NCI-H128 (cell line): Measurements from ENCODE around the gene ACE.
A peak's percentile ranks its signal among the peaks of the same experiment; 100 is the strongest.

Experiments used
- DNase-seq: peaks from one replicate; lab custom pipeline; 2025; ENCODE audit not compliant: unreplicated experiment; lab: John Stamatoyannopoulos, UW

ACE gene

DNA sequence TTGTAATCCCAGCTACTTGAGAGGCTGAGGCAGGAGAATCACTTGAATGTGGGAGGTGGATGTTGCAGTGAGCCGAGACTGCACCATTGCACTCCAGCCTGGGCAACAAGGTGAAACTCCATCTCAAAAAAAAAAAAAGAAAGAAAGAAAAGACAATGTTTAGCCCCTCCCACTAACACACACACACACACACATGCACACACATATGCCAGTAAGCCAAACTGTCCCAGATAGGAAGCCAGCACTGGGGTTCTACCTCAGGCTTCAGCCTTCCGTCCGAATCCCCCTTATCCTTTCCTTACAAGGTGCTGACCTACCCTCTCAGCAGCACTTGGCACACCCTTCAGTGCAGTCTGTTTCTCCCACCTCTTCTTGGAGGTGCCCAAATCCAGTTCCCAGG is 37.6 kb downstream of the ACE start:
- DNase-seq: no peak

DNA sequence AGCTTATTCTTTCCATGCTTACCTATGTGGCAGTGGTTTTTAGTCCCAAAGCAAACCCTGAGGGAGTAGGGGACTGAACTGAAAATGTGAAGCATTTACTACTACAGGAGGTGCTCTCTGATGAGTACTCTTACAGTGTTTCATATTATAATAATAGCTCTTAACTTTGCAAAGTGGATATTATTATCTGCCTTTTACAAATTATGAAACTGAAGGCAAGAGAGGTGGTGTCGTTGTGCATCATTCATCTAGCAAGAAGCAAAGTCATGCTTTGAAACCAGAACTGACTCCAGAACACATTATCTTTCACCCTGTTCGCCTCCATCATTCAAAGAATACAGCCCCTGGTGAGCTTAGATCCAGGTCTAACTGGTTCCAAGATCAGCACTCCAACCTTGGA is 38.1 kb downstream of the ACE start:
- DNase-seq: no peak

DNA sequence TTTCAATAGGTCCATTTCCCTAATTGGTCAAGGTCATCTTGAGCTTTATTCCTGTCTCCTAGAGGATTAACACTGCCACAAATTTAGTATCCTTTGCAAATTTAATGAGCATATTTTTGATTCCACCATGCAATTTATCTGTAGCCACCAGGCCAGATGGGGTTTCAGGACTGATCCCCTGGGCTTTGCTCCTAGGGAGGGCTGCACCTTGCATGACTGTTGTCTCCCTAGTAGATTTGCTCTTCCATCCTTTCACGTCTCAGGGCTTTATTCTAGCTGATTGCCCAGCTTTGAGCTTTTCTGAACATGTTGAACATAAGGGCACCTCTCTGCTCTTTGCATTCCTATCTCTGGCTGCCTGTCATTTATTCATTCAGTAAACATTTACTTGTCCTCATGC is 38.6 kb downstream of the ACE start:
- no peak for DNase-seq

GRCh38 chr17:63516910-63517824 is 40.3 kb downstream of the ACE start:
- no peak for DNase-seq

DNA sequence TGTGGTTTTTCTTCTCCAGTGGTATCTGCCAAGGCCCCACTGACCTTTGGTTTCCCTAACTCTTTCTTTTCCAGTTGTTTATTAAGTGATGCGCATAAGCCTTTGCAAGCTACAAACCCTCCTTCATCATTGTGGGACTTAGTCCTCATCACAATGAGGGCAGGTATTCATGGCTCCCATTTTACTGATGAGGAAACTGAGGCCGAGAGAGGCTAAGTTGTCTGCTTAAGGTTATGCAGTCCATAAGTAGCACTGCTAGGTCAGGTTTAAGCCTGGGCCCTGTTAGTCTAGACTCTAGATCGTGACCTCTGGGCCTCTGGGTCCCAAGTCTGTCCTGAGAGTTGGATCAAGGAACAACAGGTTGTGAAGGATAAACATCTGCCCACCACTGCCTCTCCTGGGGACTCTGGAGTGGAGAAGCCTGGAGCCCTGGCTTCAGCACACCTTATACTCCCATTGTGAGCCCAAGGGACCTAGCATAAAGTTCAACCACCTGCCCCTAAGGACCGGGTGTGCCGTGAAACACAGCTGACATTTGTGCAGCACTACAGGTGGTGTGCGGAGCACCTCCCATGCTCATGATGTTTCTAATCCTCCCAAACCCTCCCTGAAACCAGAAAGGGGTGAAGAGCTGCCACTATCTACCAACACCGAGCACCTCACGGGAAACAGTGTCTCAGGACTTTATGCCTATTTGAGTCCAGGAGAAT is 41.1 kb downstream of the ACE start:
- no peak for DNase-seq

GRCh38 chr17:63519116-63519881 is 42.4 kb downstream of the ACE start:
- DNase-seq: no peak

DNA sequence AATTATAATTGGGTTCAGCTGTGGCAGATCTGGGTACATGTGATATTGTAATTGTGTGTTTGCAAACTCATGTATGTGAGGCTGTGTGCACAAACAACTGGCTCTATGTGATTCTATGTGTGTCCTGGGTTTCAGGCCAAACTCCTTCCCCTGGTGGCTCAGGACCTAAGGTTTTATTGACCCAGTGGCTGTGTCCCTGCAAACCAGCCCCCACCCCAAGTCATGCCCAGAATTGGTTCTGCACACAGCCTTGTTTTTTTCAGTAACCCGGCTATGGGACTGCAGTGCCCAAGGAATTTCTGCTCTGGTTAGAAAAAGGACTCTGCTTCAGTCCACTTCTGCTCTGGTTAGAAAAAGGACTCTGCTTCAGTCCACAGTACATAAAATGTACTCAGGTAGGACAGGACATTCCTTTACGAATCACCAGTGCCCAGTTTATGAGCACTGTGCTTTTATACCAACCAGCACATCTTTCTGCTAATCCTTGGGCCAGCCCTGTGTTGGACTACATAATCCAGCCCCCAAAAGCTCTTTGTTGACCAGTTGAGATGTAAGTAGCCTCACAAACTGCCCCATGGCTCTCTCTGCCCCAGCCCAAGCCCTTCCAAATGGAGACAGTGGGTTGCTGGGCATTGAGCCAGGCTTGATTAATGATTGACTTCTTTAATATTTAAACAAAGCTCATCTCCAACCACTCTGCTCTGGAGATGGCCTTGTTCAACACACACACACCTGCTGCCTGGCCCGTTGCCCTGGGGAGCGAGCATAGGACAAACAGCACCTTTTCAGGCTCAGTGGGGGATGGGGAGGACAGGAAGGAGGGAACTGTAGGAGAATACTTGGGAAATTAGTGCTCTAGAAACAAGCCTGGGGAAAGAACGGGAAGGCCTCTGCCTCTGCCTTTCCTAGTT is 43.4 kb downstream of the ACE start:
- peak; percentile 52 for DNase-seq

DNA sequence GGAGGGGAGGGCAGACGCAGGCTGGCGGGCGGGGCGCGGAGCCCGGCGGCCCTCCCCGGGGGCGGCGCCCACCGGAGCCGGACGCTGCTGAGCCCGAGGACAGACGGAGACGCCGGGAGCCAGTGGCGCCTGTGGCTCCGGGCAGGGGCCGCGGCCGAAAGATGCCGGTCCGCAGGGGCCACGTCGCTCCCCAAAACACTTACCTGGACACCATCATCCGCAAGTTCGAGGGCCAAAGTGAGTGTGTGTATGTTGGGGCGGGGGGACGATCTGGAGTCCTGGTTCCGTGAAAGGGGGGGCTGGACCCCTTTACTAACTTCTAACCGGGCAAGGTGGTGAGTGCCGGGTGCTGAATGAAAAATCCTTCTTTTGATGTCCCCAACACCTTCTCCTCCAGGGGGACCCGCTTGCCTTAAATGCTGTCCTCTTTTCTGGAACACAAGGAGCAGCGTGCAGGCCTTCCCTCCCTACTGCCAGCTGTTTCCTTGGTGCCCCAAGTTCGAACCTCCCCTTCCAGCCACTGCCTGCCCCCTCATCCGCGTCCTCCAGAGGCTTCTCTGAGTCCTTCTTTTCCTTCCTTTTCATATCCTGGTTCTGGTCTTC is 46.5 kb downstream of the ACE start, which contains the start of gene KCNH6:
KCNH6 (plus strand) TSS at position 106 of the 603 bp plus-strand sequence; CDS start at position 162, 56 bp downstream.
- no peak for DNase-seq

DNA sequence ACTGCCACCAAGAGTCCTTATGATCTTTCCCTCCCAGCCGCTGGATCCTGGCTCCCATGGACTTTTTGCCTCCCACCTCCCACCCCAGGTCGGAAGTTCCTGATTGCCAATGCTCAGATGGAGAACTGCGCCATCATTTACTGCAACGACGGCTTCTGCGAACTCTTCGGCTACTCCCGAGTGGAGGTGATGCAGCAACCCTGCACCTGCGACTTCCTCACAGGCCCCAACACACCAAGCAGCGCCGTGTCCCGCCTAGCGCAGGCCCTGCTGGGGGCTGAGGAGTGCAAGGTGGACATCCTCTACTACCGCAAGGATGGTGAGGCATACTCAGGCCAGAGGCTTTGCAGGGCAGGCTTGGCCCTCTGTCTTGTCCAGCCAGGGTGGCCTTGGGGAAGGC is 47.2 kb downstream of the ACE start:
- no peak for DNase-seq

- no peak for DNase-seq
Measured at GRCh38 chr17:63525190-63525946, 48.5 kb downstream of the ACE start.

GRCh38 chr17:63526861-63527260 is 50.0 kb downstream of the ACE start:
- DNase-seq: no peak

GRCh38 chr17:63528183-63528582 is 51.3 kb downstream of the ACE start:
- no peak for DNase-seq

GRCh38 chr17:63529711-63530556 is 53.1 kb downstream of the ACE start:
- no peak for DNase-seq

DNA sequence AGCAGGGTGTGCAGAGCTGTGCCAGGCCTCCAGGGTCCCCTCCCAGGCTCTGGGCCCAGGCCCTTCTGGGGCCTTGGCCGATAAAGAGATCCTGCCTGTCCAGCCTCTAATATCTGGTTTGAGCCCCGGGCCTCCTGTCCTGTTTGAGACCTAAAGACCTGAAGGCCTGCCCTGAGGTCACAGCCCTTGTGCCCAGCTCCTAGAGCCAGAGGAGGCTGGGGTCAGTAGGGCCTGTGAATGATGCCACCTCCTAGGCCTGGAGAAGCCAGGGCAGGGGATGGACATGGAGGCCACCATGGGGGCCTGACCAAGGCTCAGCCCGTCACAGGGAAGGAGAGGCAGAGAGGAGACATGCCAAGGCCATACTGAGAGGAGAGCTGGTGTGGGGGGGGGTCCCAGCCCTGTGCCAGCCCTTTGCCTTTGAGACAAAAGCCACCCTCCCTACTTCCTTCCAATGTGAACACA is 53.7 kb downstream of the ACE start:
- DNase-seq: no peak

GRCh38 chr17:63531022-63531965 is 54.4 kb downstream of the ACE start:
- DNase-seq: no peak

GRCh38 chr17:63533433-63534077 is 56.7 kb downstream of the ACE start:
- DNase-seq: no peak
